HG02571 (cell line): Measurements from ENCODE around the gene DTNB.
A peak's percentile ranks its signal among the peaks of the same experiment; 100 is the strongest.

Experiments used
- ATAC-seq: cut with Tn5 transposase; IDR thresholded peaks from one replicate; pipeline ENCODE4 v1.9.1; 2021; ENCODE audit warnings: mild to moderate bottlenecking, moderate library complexity; ENCODE audit not compliant: unreplicated experiment

The DTNB gene

DNA sequence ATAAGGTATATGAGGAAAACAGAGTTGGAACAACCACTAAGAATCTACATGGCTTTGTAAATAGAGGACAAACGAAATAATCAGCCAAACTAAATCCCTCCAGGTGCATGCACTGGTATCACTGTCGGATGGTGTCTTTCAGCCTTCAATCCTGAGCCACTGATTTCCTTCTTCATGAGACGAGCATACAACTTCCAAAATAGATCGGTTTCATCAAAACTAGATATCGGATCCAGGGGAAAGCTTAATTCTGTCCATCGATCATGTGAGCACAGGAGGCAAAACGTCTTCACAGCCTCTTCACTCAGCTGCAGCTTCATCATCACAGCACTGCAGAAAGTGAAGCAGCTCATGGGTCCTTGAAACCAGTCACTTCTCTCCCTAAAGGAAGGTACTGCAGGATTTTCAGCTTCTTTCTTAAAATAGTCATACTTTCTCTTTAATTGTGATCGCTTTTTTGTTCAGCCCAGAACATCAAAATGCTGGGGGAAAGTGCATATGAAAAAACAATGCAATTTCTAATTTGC lies 80.5 kb downstream of the DTNB start:
- no peak for ATAC-seq

DNA sequence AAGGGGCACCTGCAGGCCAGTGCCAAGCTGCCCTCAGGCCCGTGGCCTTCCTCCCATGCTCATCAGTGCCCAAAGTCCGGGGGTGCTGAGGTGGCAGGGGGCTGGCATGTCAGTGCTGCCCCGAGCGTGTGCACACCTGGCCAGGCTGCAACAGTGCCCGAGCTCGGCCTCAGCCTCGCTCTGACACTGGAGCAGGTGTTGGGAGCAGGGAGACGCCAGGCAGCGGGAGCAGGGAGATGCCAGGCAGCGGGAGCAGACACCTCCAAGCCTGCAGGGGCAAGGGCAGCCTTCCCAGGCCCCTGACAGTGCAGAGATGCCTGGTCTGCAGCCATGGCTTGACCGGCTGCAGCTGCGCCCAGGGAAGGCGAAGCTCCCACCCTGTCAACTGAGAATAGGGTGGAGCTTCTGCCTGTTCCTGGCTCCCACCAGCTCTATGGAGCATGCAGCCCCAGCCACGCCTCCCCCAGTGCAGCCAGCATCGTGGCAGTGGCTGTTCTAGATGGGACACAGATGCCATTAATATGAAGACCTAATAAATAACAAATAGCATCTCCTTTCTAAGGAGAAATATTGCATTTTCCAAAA lies 82.4 kb downstream of the DTNB start:
- no peak for ATAC-seq

DNA sequence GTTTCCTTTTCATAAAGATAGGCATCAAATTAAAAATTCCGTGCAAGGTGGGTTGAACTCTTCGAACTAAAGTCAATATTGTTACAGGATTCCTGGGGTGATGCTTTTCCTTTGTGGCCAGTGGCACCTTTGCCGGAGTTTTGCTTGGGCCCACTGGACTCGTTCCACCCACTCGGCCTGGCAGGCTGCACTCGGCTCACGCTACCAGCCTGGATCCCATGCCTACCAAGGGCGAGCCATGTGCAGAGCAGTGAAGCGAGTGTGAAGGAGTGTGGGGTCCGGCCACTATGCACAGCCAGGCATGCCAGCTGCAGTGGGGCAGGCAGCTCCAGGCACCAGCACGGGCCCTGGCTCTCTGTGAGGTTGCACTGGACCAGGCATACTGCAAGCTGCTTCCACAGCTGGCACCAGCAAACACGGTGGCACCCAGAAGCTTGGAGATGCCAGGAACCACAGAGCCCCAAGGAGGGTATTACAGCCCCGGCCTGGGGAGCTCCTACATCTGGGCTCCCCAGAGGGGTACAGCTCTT lies 83.6 kb downstream of the DTNB start:
- no peak for ATAC-seq

DNA sequence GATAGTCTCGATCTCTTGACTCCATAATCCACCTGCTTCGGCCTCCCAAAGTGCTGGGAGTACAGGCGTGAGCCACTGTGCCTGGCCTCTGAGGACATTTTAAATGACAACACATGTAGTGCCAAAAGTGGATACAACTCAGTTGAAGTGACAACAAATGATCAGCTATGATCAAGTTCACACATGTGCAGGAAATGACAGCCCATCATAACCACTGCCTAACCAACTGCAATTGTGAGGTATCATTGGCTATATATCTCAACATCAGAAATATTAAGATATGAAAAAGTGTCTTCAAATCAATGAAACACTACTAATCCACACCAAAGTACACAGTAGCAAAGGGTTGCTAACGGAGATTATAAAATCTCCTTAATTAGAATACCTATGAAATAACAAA lies 84.8 kb downstream of the DTNB start:
- no peak for ATAC-seq

DNA sequence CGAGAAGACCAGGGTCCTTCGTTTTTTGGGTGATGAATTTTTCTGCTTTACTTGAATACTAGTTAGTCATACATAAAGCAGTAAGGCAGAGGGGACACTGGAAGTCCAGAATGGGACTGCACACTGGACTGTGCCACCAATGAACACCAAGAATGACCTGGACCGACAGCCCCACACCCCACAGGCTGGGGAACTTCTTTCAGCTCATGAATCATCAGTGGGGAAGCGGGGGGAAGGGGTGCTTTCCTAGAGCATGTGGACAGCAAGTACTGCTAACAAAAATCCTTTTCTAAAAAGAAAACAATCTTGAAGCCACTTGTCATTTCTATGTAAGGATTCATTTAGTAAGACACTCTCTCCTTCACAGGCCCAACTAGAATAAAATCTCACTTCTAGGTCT lies 86.0 kb downstream of the DTNB start:
- ATAC-seq, result no peak

DNA sequence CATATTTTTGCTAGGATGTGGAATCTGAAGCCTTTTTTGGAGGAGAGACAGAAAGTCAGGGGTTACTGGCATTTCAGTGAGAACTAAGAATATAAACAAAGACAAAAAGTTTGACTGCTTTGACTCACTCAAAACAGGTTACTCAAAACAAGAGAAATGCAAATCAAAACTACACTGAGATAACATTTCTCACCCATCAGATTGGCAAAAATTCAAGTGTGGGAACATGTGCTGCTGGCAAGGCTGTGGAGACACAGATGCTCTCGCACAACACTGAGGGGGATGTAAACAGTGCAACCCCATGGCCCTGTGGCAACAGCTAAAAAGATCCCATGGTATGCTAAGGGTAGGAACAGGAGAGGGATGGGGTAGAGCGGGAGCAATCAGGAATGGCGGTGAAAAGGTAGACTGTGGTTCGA lies 86.6 kb downstream of the DTNB start:
- ATAC-seq, result peak; percentile 69

DNA sequence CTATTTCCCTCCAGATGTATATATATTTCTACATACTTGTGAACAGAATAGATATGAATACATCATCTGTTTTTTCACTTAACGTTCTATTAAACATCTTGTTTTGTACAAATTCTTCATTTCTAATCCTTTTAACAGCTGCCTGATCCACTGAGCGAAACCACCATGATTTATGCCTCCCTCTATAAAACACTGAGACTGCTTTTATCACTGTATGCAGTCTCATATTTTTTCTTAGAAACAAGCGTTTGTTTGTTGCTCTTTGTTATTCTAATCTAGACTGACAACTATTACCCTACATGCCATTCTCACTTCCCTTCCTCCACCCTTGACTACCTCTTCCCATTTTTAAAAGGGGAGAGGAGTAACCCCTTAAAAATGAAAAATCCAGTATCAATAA lies 88.2 kb downstream of the DTNB start:
- no peak for ATAC-seq

DNA sequence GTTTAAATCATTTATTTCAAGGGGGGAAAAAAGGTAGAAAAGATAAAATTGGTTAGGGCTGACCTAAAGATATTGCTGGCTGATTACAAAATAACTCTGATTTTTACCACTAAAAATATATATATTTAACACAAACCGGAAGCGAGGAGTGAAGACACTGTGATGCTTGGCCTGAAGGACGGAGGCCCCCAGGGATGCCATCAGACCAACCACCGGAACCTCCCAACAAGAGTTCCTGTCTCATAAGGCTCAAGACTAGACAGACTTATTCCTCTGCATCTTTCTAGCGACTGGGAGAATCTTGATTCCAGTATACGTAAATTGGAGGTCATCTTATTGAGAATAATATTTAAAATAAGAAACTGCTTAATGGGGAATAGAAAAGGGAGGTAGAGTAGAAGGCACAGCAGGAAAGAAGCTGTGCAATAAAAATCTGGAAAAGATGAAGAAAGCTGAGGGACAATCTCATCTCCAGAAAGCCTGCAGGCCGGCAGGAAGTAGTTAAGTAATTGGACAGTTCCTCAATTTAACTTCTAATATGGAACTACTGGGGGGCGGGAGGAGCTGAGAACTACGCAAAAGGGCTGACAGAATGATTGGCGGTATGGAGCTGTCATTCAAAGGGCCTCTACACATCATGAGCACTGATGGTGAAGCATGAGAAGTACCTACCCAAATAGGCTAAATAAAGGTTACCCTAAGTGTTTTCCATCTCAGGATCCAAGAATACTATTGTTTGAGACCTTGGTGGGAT lies 91.1 kb downstream of the DTNB start:
- ATAC-seq, result no peak

DNA sequence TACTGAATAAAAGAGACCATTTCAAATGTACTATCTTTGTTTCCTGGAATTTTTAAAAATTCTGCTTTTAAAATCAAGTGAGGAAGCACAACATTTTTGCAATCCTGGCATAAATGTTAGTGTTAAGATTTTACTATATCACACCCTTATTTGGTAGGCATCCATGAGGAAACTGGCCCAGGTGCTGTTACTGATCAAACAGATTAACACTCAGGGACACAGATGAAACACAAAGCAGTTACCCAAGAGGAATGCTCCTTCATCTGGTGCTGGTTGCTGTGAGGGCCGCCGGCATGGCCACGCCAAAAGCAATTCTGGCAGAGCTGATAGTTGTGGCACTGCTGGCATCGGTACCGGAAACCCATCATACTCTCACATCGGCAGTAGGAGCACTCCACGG lies 96.8 kb downstream of the DTNB start:
- no peak for ATAC-seq

DNA sequence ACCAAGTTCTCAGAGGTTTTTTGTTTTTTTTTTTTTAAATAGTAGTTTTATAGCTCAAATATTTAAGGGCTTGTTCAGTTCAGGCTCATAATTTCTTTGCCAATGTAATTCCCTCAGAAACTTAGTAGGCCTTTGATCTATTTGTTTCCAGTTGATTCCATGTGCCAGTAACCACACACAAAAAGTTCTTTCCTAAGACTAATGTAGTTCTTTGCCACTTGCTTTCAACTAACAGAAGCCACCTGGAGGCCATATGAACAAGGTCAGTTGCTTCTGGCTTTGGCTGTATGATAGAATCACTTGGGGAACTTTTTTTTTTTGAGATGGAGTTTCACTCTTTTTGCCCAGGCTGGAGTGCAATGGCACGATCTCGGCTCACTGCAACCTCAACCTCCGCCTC lies 100.7 kb downstream of the DTNB start:
- ATAC-seq, result no peak

DNA sequence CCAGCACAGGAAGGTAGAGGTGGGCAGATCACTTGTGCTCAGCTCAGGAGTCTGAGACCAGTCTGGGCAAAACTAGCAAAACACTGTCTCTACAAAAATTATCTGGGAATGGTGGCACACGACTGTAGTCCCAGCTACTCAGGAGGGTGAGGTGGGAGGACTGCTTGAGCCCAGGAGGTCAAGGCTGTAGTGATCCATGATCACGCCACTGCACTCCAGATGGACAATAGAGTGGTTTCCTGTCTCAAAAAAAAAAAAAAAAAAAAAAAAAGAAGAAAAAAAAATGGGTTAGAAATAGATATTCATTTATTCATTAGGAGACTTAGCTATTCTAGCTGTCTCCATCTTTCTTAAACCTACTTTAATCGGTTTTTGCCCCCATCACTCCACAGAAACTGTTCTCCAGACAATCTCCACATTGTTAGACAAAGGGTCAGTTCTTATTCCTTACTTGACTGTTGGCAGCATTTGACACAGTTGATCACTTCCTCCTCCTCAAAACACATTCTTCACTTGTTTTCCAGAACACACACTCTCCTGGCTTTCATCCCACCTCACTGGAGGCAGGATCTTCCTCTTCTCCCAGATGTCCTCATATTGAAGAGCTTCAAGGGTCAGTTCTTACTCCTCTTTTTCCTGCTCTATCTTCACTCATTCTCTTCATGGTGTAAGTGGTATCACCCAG lies 103.1 kb downstream of the DTNB start:
- ATAC-seq, result no peak

DNA sequence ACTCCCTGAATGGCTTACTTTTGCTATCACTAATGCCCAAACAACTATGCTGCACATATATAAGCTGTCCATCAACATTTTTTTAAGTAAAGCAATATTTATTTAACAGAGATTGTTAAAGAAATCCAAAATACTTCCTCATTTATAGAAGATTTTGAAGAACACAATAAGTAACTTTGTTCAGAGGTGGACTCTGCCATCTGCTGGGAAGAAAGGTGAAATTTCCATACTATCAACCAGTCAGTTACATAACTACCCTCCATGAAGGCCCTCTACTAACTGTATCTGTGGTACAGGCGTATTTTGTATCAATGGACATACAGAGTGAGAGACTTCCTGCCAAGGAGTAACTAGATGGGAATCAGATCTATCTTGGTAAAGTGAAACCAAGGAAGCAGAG lies 106.0 kb downstream of the DTNB start:
- ATAC-seq, result no peak

DNA sequence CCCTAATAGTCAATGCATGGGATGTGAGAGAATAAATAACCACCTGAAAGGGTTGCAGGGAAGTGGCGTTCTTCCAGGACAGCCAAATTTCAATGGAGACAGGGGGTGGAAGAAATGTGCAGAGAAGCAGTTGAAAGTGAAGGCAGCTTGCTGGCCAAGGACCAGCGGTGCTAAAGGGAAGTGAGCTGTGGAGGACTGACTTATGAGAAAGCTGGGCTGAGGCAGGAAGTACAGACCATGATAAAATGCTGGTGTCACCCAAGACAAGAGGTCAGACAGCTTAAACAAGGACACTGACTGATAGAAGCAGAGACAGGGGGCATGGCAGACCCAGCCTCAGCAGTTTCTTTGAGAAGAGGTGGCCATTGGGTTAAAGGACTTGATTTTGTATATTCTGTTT lies 106.7 kb downstream of the DTNB start:
- ATAC-seq, result peak; percentile 64

DNA sequence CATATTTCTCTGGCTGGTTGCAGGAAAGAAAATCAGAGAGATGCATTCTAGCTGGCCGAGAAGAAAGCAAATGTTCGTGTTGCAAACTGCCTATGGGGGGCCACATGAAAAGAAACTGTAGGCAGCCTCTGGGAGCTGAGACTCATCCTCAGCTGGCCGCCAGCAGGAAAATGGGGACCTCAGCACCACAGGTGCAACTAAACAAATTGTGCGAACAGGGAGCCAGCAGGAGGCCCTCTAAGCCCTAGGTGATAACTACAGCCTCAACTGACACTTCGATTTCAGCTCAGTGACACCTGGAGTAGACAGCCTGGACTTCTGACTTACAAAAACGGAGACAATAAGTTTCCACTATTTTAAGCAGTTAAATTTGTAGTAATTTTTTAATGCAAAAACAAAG lies 107.3 kb downstream of the DTNB start:
- ATAC-seq, result no peak

DNA sequence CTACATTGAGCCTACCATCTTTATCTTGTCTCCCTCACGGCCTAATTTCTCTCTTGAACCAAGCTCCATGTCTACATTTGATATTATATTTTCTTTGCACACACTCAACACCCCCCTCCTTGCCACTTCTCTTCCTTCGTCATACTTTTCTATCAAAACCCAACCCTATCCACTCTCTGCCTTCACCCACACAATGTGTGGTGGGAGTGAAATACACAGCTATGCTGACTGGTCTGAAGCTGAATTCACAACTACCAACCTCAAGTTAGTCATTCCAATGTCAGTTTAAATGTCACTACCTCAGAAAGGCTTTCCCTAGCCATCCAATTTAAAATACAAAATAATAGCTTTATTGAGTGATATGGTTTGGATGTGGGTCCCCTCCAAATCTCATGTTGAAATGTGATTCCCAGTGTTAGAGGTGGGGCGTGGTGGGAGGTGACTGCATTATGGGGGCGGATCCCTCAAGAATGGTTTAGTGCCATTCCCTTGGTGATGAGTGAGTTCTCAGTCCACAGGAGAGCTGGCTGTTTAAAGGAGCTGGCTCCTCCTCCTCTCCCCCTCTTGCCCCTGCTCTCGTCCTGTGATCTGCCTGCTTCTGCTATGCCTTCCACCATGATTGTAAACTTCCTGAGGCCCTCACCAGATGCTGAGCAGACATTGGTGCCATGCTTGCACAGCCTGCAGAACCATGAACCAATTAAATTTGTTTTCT lies 112.1 kb downstream of the DTNB start:
- ATAC-seq, result no peak

DNA sequence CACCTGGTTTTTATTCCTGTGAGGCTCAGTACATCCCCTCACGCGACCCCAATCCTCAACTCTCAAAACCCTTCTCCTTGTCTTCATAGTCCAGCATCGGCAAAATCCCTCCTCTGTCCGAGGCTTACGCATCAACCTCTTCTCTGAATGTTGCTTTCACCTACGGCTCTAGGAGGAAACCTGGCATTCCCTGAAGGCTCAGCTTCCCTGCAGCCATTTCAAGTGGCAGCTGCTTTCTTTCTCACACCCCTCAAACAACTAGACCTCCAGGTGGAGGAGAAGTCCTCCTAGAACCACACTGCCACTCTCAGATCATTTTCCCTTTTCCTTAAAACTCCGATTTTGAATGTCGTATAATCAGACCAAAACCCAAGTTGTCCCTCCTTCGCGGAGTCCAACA lies 114.2 kb downstream of the DTNB start:
- no peak for ATAC-seq

DNA sequence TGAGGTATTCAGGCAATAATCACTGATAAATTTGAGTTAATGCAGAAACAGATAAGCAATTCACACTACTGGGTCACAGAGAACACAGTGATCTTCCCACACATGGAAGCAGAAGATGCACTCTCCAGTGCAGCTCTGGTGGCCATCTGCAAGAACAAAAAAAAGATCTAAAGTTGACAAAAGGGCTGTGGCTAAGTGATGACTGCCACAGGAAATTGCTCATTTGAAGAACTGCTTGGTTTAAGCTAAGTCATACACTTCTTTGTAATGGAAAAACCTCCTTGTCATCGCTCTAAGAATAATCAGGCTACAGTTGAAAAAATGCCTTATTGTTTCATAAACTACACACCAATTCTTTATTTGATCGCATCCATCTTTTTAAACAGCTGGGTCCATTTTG lies 115.1 kb downstream of the DTNB start:
- ATAC-seq, result no peak

DNA sequence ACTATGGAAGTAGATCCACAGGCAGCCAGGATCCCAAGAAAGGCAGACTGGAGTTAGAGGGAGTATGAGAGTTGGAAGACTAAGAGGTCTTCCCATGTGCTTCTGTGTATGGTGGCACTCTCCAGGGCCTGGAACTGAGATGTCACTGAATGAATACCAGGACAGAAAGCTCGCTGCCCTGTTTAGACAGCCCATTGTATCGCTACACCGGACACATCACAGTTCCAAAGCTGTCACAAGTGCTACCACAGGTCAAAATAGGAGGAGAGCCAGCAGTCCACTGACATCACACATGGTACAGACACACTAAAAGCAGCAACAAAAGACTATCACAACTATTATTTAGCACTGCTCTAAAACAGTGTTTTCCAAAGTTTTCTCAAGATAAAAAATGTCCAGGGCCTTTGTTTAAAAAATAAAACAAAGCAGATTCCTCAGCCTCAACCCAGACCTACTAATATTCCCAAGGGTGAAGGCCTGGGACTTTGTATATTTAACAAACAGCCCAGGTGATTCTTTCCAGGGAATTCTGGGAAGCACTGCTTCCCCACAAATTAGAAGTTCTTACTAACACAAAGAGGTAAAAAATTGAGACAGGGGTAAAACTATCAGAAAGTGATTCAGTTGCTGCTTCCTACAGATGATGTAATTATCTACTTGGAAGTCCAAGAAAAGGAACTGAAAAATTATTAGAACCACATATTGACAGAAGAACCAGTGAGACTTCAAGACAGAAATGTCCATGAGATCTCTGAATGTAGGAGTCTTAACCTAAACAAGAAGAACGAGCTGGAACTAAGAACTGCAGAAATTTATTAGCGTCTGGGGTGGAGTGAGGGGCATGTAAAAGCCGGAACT lies 116.0 kb downstream of the DTNB start:
- ATAC-seq, result no peak

DNA sequence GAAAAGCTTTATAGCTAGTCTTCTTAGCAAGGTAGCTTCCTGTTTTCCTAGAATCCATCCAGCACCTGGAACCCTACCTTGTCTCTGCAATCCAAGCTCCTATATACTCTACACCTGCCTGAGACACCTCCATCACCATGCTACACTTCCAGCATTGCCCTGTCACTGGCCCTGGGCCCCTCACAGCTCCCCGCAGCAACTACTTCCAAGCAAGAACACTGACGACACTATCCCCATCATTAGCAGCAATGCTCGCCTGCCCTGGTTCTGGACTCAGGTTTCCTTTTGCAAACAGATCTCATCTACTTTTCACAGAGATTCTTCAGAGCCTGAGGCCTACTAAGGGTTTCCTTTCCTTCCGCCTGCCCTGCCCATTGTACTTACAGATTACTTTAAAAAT lies 121.1 kb downstream of the DTNB start:
- ATAC-seq, result no peak

DNA sequence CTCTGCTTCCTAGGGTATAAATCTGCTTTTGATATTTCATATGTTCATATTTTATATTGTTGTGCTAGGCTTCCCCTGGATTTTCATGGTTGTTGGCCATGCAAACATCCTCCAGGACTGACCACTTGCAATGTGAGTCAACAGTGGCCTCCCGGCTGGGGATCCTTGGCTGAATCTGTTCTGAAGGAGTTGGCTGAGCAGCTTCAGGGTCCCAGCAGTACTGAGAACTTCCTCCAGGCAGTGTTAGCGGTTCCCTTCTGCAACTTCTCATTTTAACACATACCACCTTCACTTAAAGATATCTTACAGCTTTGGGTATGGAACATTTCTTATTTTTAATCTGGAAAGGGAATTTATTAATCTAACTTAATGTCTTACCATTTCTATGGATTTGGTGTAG lies 122.1 kb downstream of the DTNB start:
- no peak for ATAC-seq
